ENCODE data around the gene PIGM. TPM values are rescaled to one million over a fixed set of nuclear protein-coding genes. Genes with fewer than 3 reads are reported as not detected.

PIGM gene
- total RNA-seq, 1 donor from 2014 or later, result 7.7 TPM

DNA sequence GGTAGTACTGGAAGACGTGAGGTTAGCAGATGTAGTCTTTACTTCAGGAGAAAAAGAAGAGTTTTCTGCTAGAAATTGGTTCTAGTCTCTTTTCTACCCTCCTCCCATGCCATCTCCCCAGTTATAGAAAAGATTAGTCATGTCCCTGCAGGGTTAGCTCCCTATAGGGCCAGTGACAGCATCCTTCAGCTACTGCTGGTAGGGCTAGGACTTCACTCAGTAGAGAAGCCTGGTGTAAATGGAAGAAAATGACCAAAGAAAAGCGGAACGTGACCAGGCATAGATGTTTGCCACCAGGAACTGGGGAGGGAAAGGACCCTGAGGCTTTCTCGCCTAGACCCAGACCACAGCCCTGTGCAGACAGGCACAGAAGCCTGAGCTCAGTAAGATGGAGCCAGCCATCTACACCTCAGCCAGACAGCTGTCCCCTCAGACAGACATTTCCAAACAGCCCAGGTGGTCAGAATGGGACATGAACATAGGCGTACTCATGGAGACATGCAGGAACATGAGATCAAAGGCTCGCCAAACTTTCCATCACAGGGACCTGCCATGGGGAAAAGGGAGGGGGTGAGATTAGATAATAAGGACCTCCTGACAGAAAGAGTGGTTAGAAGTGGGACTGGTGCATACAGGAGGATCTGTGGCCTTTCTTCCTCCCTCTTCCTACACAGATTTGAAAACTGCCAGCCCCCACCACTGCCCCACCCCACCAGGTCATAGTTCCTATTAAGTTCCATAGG lies 54.3 kb downstream of the PIGM start:
- Mint-ChIP-seq H3K4me3 (ENCODE audit: unreplicated experiment) (no peak overlapping the region), H3K27ac (ENCODE audit: unreplicated experiment) (no peak overlapping the region), H3K9me3 (ENCODE audit: unreplicated experiment) (no peaks in the 10 kb centered on the region), H3K36me3 (ENCODE audit: unreplicated experiment) (no peaks in the 10 kb centered on the region), H3K27me3 (ENCODE audit: unreplicated experiment) (peaks cover 41% of the 10 kb centered on the region), H3K4me1 (ENCODE audit: unreplicated experiment) (no peaks in the 10 kb centered on the region)
- peak; percentile 48 for DNase-seq (ENCODE audit: extremely low spot score, unreplicated experiment)
- TF ChIP-seq, protein P1, sequence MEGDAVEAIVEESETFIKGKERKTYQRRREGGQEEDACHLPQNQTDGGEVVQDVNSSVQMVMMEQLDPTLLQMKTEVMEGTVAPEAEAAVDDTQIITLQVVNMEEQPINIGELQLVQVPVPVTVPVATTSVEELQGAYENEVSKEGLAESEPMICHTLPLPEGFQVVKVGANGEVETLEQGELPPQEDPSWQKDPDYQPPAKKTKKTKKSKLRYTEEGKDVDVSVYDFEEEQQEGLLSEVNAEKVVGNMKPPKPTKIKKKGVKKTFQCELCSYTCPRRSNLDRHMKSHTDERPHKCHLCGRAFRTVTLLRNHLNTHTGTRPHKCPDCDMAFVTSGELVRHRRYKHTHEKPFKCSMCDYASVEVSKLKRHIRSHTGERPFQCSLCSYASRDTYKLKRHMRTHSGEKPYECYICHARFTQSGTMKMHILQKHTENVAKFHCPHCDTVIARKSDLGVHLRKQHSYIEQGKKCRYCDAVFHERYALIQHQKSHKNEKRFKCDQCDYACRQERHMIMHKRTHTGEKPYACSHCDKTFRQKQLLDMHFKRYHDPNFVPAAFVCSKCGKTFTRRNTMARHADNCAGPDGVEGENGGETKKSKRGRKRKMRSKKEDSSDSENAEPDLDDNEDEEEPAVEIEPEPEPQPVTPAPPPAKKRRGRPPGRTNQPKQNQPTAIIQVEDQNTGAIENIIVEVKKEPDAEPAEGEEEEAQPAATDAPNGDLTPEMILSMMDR (IDR thresholded peaks at IDR 0.05), result no peak

Other genes with a start within 250 kb of the PIGM start
- gene FCRL6, start 229.6 kb downstream of the PIGM start, total RNA-seq, result not detected in 2 replicates
- not detected in 2 replicates for gene SLAMF8, start 205.1 kb downstream of the PIGM start, total RNA-seq
- gene VSIG8, start 169.3 kb downstream of the PIGM start, total RNA-seq, result not detected in 2 replicates
- 0.52 and 0.83 TPM in 2 replicates for gene CFAP45, start 131.8 kb downstream of the PIGM start, total RNA-seq
- gene TAGLN2, start 106.5 kb downstream of the PIGM start, total RNA-seq, result 161 and 169 TPM in 2 replicates
- not detected in 2 replicates for gene IGSF9, start 86.4 kb downstream of the PIGM start, total RNA-seq
- gene SLAMF9, start 77.8 kb downstream of the PIGM start, total RNA-seq, result not detected in 2 replicates
- not detected in 2 replicates for gene KCNJ10, start 38.2 kb upstream of the PIGM start, total RNA-seq
- not detected in 2 replicates for gene KCNJ9, start 49.5 kb upstream of the PIGM start, total RNA-seq
- gene IGSF8, start 66.6 kb upstream of the PIGM start, total RNA-seq, result 24.0 and 26.6 TPM in 2 replicates
- gene ATP1A2, start 83.8 kb upstream of the PIGM start, total RNA-seq, result 8.2 and 8.5 TPM in 2 replicates
- not detected in 2 replicates for gene ATP1A4, start 119.6 kb upstream of the PIGM start, total RNA-seq
- gene CASQ1, start 158.6 kb upstream of the PIGM start, total RNA-seq, result not detected in 2 replicates
- 195 and 197 TPM in 2 replicates for gene PEA15, start 173.4 kb upstream of the PIGM start, total RNA-seq
- 152 and 163 TPM in 2 replicates for gene DCAF8, start 230.6 kb upstream of the PIGM start, total RNA-seq